Naive thymus-derived CD4-positive, alpha-beta T cell (primary cell): ENCODE data around the gene CDKL4. TPM values are rescaled to one million over a fixed set of nuclear protein-coding genes. Genes with fewer than 3 reads are reported as not detected.
"Not testable (repeated sequence)": the region's sequence is repeated elsewhere in the genome, so short reads cannot be mapped to it uniquely, and the experiment has no call there.

Experiments used
- ATAC-seq: fragments of 150-1000 bp; cut with Tn5 transposase; 2 replicates; pipeline ENCODE4 v1.10.0; 2021; ENCODE audit warnings: mild to moderate bottlenecking, moderate library complexity
- CTCF ChIA-PET: fragments of 350-600 bp; sonication (Branson Sonifier 250); formaldehyde crosslinking; loops from one replicate; lab custom pipeline; 2021; ENCODE audit warnings: antibody characterized with exemption; lab: Charles Lee
- POLR2A ChIA-PET: fragments of 350-600 bp; sonication (Branson Sonifier 250); formaldehyde crosslinking; loops from one replicate; lab custom pipeline; 2021; ENCODE audit warnings: antibody characterized with exemption, inconsistent platforms; lab: Charles Lee
- DNase-seq, 9 donors: peaks; one replicate each; pipeline versions ENCODE4 v3.0.0 to v3.0.0-alpha.2; 2020 to 2022; ENCODE audit warnings: mixed read lengths in 1 of 9
- H3K27ac ChIP-seq: one replicate; pipeline ENCODE4 v1.7.0; 2013; ENCODE audit warnings: mild to moderate bottlenecking, low read depth, low read length, moderate library complexity
- H3K27me3 ChIP-seq, 2 donors: one replicate each; pipeline ENCODE4 v1.7.0; 2013; ENCODE audit warnings: low read length in 2 of 2, mild to moderate bottlenecking in 2 of 2, moderate library complexity in 2 of 2; ENCODE audit not compliant: control insufficient read depth in 2 of 2, insufficient read depth in 2 of 2
- H3K36me3 ChIP-seq, 3 experiments: 1 replicate in 2 of 3; 2 replicates in 1 of 3; pipeline ENCODE4 v1.7.0; 2013; ENCODE audit warnings: low read length in 3 of 3, mild to moderate bottlenecking in 3 of 3, moderate library complexity in 1 of 3; ENCODE audit not compliant: insufficient read depth in 3 of 3, control insufficient read depth in 2 of 3
- H3K4me1 ChIP-seq, 2 donors: one replicate each; pipeline ENCODE4 v1.7.0; 2013; ENCODE audit warnings: low read length in 2 of 2, mild to moderate bottlenecking in 2 of 2, moderate library complexity in 1 of 2; ENCODE audit not compliant: control insufficient read depth in 2 of 2, insufficient read depth in 2 of 2
- H3K4me3 ChIP-seq: 2 replicates; pipeline ENCODE4 v1.7.0; 2013; ENCODE audit warnings: mild to moderate bottlenecking, low read length
- H3K9me3 ChIP-seq, 3 experiments: 1 replicate in 2 of 3; 2 replicates in 1 of 3; pipeline ENCODE4 v1.7.0; 2013; ENCODE audit warnings: low read length in 3 of 3; ENCODE audit not compliant: control insufficient read depth in 2 of 3
- H3K27ac Mint-ChIP-seq, 9 donors: one replicate each; pipeline ENCODE4 v1.8.0; 2020 to 2022; ENCODE audit warnings: mixed read lengths in 9 of 9, mild to moderate bottlenecking in 8 of 9, moderate library complexity in 5 of 9, inconsistent platforms in 2 of 9
- H3K27me3 Mint-ChIP-seq, 5 donors: one replicate each; pipeline ENCODE4 v1.8.0; 2021 to 2022; ENCODE audit warnings: mixed read lengths in 5 of 5, mild to moderate bottlenecking in 1 of 5
- H3K36me3 Mint-ChIP-seq, 5 donors: one replicate each; pipeline ENCODE4 v1.8.0; 2020 to 2022; ENCODE audit warnings: mixed read lengths in 5 of 5, mild to moderate bottlenecking in 3 of 5, inconsistent platforms in 1 of 5
- H3K4me1 Mint-ChIP-seq, 7 donors: one replicate each; pipeline ENCODE4 v1.8.0; 2020 to 2022; ENCODE audit warnings: mixed read lengths in 7 of 7, mild to moderate bottlenecking in 3 of 7, inconsistent platforms in 1 of 7
- H3K4me3 Mint-ChIP-seq, 10 donors: one replicate each; pipeline ENCODE4 v1.8.0; 2020 to 2022; ENCODE audit warnings: mild to moderate bottlenecking in 10 of 10, mixed read lengths in 10 of 10, moderate library complexity in 6 of 10, inconsistent platforms in 2 of 10
- H3K9me3 Mint-ChIP-seq, 11 donors: one replicate each; pipeline ENCODE4 v1.8.0; 2020 to 2022; ENCODE audit warnings: mixed read lengths in 11 of 11, mild to moderate bottlenecking in 4 of 11, inconsistent platforms in 1 of 11, moderate library complexity in 1 of 11
- intact Hi-C, 2 donors: fragments of 100-400 bp; cut with micrococcal nuclease; formaldehyde crosslinking; loops; one replicate each; pipeline ENCODE4 v1.15.1; 2023
- polyA plus RNA-seq, 2 donors: library from polyadenylated mRNA; unstranded; fragments of 300-500 nt; fragmentation: Illumina TruSeq; gene quantifications; one replicate each; pipeline ENCODE4 v1.2.3, GENCODE V29; 2021
- total RNA-seq, 6 experiments: library from RNA in 5 of 6; stranded (reverse) in 5 of 6; gene quantifications; 1 replicate in 5 of 6; 2 replicates in 1 of 6; pipeline ENCODE4 v1.2.3 and lab custom pipeline; 2021 to 2026

CDKL4 gene
- total and polyA plus RNA-seq, 7 experiments from 2014 or later, result 0.82 TPM; not detected in 6

GRCh38 chr2:39156846-39157245 lies 86.9 kb downstream of the CDKL4 start:
- no peak overlapping the region for H3K27ac Mint-ChIP-seq
- CTCF ChIA-PET, result no interaction called here
- H3K36me3 ChIP-seq, result no peaks in the 10 kb centered on the region
- no peaks in the 10 kb centered on the region for H3K27me3 ChIP-seq
- no peak for DNase-seq
- peaks cover 0 to 5% (median 0%) of the 10 kb centered on the region in 7 donors for H3K4me1 Mint-ChIP-seq
- POLR2A ChIA-PET, result no interaction called here
- no peak overlapping the region for H3K4me3 Mint-ChIP-seq
- ATAC-seq, result no peak
- H3K4me3 ChIP-seq, result no peak overlapping the region
- H3K27me3 Mint-ChIP-seq, result no peaks in the 10 kb centered on the region
- peaks cover 0 to 4% (median 0%) of the 10 kb centered on the region in 5 donors for H3K36me3 Mint-ChIP-seq
- no peaks in the 10 kb centered on the region for H3K9me3 Mint-ChIP-seq
- no peak overlapping the region for H3K27ac ChIP-seq
- intact Hi-C loops, result no loop called here
- no peaks in the 10 kb centered on the region for H3K4me1 ChIP-seq
- no peaks in the 10 kb centered on the region for H3K9me3 ChIP-seq

- no peaks in the 10 kb centered on the region for H3K4me1 ChIP-seq
- no peaks in the 10 kb centered on the region for H3K36me3 ChIP-seq
- H3K27me3 Mint-ChIP-seq, result no peaks in the 10 kb centered on the region
- DNase-seq, result no peak
- H3K9me3 ChIP-seq, result no peaks in the 10 kb centered on the region
- H3K36me3 Mint-ChIP-seq, result peaks cover 0 to 4% (median 0%) of the 10 kb centered on the region in 5 donors
- no peak overlapping the region for H3K27ac ChIP-seq
- no peaks in the 10 kb centered on the region for H3K9me3 Mint-ChIP-seq
- CTCF ChIA-PET, result no interaction called here
- H3K27ac Mint-ChIP-seq, result no peak overlapping the region
- H3K4me3 Mint-ChIP-seq, result no peak overlapping the region
- no peak overlapping the region for H3K4me3 ChIP-seq
- H3K4me1 Mint-ChIP-seq, result peaks cover 0 to 5% (median 0%) of the 10 kb centered on the region in 7 donors
- no peaks in the 10 kb centered on the region for H3K27me3 ChIP-seq
- POLR2A ChIA-PET, result no interaction called here
- ATAC-seq, result no peak
- intact Hi-C loops, result no loop called here
Measured at GRCh38 chr2:39156107-39156506, 87.7 kb downstream of the CDKL4 start.

- H3K36me3 ChIP-seq, H3K36me3 Mint-ChIP-seq, ATAC-seq, H3K27ac ChIP-seq, DNase-seq, H3K27me3 ChIP-seq, H3K27ac Mint-ChIP-seq, POLR2A ChIA-PET, H3K4me1 Mint-ChIP-seq, H3K4me1 ChIP-seq, H3K9me3 Mint-ChIP-seq, H3K9me3 ChIP-seq, H3K27me3 Mint-ChIP-seq, H3K4me3 ChIP-seq, H3K4me3 Mint-ChIP-seq, intact Hi-C loops: not testable (repeated sequence)
- CTCF ChIA-PET, result interaction anchor here (0.6 to 1.4 kb wide), 2 partner anchors 29 to 74 kb away, joined by 6 to 8 read pairs; no protein-coding TSS in a partner anchor
Measured at GRCh38 chr2:39155573-39155972, 88.2 kb downstream of the CDKL4 start.

GRCh38 chr2:39154944-39155343 lies 88.8 kb downstream of the CDKL4 start:
- Histone ChIP-seq H3K4me1 (no peaks in the 10 kb centered on the region), H3K4me3 (no peak overlapping the region), H3K9me3 (no peaks in the 10 kb centered on the region), H3K36me3 (no peaks in the 10 kb centered on the region), H3K27ac (no peak overlapping the region), H3K27me3 (no peaks in the 10 kb centered on the region)
- Mint-ChIP-seq H3K9me3 (peaks cover 0 to 2% (median 0%) of the 10 kb centered on the region in 11 donors), H3K27ac (no peak overlapping the region), H3K36me3 (peaks cover 0 to 6% (median 0%) of the 10 kb centered on the region in 5 donors), H3K4me3 (no peak overlapping the region), H3K27me3 (no peaks in the 10 kb centered on the region), H3K4me1 (peaks cover 0 to 8% (median 0%) of the 10 kb centered on the region in 7 donors)
- POLR2A ChIA-PET, result no interaction called here
- ATAC-seq (no peak), DNase-seq (no peak)
- CTCF ChIA-PET, result interaction anchor here (0.6 to 1.4 kb wide), 2 partner anchors 28 to 74 kb away, joined by 6 to 8 read pairs; no protein-coding TSS in a partner anchor
- intact Hi-C loops, result no loop called here

DNA sequence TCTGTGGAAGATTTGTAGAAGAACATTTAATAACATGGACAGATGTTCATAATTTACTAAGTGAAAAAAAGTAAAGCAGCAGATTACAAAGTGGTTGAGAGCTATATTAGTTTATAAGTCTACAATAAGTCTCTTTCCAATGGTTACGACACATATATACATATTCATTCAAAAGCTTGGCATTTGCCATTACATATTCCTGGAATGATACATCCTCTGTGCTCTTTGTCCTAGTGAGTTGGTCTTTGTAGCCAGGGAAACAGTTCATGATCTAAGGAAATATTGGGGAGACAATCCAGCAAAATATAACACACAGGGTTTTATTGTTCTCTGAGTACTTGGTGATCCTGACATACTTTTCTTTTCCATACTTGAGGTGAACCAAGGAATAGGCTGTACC lies 90.5 kb downstream of the CDKL4 start:
- no peaks in the 10 kb centered on the region for H3K27me3 Mint-ChIP-seq
- peaks cover 0 to 2% (median 0%) of the 10 kb centered on the region in 11 donors for H3K9me3 Mint-ChIP-seq
- ChIA-PET POLR2A (no interaction called here), CTCF (no interaction called here)
- no peak overlapping the region for H3K4me3 Mint-ChIP-seq
- Histone ChIP-seq H3K27me3 (no peaks in the 10 kb centered on the region), H3K9me3 (no peaks in the 10 kb centered on the region), H3K27ac (no peak overlapping the region), H3K4me1 (no peaks in the 10 kb centered on the region), H3K36me3 (no peaks in the 10 kb centered on the region), H3K4me3 (no peak overlapping the region)
- ATAC-seq (no peak), DNase-seq (no peak)
- intact Hi-C loops, result no loop called here
- peaks cover 0 to 7% (median 0%) of the 10 kb centered on the region in 5 donors for H3K36me3 Mint-ChIP-seq
- H3K27ac Mint-ChIP-seq, result no peak overlapping the region
- H3K4me1 Mint-ChIP-seq, result peaks cover 0 to 11% (median 0%) of the 10 kb centered on the region in 7 donors

DNA sequence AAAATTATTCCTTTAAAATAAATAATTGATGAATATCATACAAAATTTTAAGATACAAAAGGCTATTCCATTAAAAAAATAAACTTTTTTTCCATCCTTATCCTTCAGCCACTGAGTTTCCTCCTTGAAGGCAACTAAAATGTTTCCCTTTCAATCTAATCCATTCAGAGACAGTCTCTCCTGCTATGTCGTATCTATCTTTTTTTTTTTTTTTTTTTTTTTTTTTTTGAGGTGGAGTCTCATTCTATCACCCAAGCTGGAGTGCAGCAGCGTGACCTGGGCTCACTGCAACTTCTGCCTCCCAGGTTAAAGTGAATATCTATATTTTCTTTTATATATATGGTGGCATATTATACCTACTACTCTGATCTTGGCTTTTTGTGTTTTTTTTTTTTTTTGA lies 91.3 kb downstream of the CDKL4 start:
- H3K27me3 Mint-ChIP-seq, result no peaks in the 10 kb centered on the region
- Histone ChIP-seq H3K27ac (no peak overlapping the region), H3K4me3 (no peak overlapping the region), H3K27me3 (no peaks in the 10 kb centered on the region), H3K36me3 (no peaks in the 10 kb centered on the region), H3K4me1 (no peaks in the 10 kb centered on the region), H3K9me3 (no peaks in the 10 kb centered on the region)
- peaks cover 0 to 2% (median 0%) of the 10 kb centered on the region in 11 donors for H3K9me3 Mint-ChIP-seq
- CTCF ChIA-PET, result no interaction called here
- POLR2A ChIA-PET, result no interaction called here
- intact Hi-C loops, result no loop called here
- H3K4me1 Mint-ChIP-seq, result peaks cover 0 to 15% (median 0%) of the 10 kb centered on the region in 7 donors
- ATAC-seq (no peak), DNase-seq (no peak)
- H3K4me3 Mint-ChIP-seq, result no peak overlapping the region
- H3K36me3 Mint-ChIP-seq, result peaks cover 0 to 10% (median 0%) of the 10 kb centered on the region in 5 donors
- H3K27ac Mint-ChIP-seq, result no peak overlapping the region

- H3K27ac ChIP-seq, result no peak overlapping the region
- no peaks in the 10 kb centered on the region for H3K9me3 ChIP-seq
- intact Hi-C loops, result no loop called here
- POLR2A ChIA-PET, result interaction anchor here (1.3 kb wide), 1 partner anchor 30 kb away, joined by 3 read pairs; the partner anchor contains the start of gene SOS1
- no peak for ATAC-seq
- H3K27ac Mint-ChIP-seq, result no peak overlapping the region
- peaks cover 0 to 15% (median 0%) of the 10 kb centered on the region in 7 donors for H3K4me1 Mint-ChIP-seq
- no peaks in the 10 kb centered on the region for H3K27me3 Mint-ChIP-seq
- H3K27me3 ChIP-seq, result no peaks in the 10 kb centered on the region
- H3K9me3 Mint-ChIP-seq, result peaks cover 0 to 2% (median 0%) of the 10 kb centered on the region in 11 donors
- no peaks in the 10 kb centered on the region for H3K36me3 ChIP-seq
- peaks cover 0 to 10% (median 0%) of the 10 kb centered on the region in 5 donors for H3K36me3 Mint-ChIP-seq
- no peak overlapping the region for H3K4me3 ChIP-seq
- CTCF ChIA-PET, result interaction anchor here (0.6 kb wide), 1 partner anchor 569 kb away, joined by 3 read pairs; no protein-coding TSS in a partner anchor
- no peak for DNase-seq
- H3K4me3 Mint-ChIP-seq, result no peak overlapping the region
- H3K4me1 ChIP-seq, result no peaks in the 10 kb centered on the region
Measured at GRCh38 chr2:39150890-39151497, 92.8 kb downstream of the CDKL4 start.
